GM19438 (cell line): ENCODE data around the gene ZMYM4.
"Not testable (repeated sequence)": the region's sequence is repeated elsewhere in the genome, so short reads cannot be mapped to it uniquely, and the experiment has no call there.

Experiments used
- ATAC-seq: cut with Tn5 transposase; IDR thresholded peaks from one replicate; pipeline ENCODE4 v1.9.1; 2021; ENCODE audit warnings: low read depth; ENCODE audit not compliant: unreplicated experiment

ZMYM4 gene

GRCh38 chr1:35268282-35269200, at the start of gene ZMYM4:
ZMYM4 (plus strand) TSS chr1:35268709; CDS start chr1:35269047, 338 bp downstream.
- peak; percentile 78 for ATAC-seq

GRCh38 chr1:35220976-35221375, 47.5 kb upstream of the ZMYM4 start:
- no peak for ATAC-seq

DNA sequence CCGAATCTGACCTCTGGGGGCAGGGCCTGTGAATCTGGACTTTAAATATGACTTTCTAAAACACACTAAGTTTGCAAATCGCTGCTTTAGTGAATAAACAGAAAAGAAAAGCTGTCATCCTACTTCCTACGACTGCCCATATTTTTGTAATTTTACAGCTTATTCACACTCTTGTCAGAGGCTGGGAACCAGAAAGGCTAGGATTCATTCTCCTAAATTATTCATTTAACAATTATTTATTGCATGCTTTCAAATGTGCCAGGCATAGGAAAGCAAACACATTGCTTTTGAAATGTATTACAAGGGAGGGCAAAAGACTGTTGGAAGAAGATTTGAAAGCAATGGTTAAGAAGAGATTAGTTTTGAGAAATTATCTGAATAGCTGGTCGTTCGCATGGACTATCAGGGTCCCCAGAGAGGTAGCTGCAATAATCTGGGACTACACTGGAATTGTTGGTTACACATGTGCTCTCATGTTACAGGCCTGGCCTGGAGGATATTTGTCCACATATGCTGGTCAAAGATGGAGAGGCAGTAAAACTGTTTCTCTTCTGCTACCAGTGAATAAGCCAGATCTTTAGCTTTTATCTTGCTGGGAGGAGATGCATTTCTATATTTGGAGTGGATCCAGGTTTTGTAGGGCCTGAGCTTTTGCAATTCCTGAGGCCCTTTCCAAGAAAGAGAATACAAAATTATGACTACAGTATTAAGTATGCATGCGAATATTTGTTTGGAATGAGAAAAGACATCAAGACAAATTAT, 46.0 kb upstream of the ZMYM4 start:
- no peak for ATAC-seq

DNA sequence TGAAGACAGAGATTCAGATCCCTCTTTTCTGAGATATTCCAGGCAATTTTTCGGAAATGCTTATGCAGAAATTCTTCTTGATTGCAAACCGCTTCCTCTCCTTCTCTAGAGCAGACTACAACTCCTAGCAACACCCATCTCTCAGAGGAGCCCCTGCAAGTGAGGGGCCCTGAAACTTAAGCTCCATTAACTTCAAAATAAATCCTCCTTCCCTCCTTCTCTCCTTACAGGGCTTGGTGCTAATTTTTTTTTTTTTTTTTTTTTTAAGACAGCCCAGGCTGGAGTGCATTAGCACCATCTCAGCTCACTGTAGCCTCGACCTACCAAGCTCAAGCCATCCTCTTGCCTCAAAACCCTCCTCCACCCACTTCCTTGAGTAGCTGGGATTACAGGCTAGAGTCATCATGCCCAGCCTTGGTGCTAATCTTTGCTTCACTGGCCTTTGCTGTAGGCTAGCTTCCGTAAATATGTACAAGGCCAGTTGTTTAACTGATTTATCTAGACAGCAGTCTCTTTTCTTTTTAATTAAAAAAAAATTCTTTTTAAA, 45.4 kb upstream of the ZMYM4 start:
- ATAC-seq, result no peak

DNA sequence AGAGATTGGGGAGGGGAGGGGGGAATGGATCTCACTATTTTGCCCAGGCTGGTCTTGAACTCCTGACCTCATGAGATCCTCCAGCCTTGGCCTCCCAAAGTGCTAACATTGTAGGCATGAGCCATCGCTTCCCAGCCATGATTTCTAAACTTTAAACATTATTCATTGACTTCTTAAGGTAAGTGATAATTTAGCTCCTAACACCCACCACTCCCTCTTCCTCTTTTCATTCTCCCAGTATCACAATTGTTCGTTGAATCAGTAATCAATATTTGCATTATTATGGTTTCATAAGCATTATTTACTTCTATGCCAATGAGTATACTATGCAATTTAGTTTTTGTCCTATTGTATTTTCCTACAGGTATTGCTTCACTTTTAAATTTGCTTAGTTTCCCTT, 42.0 kb upstream of the ZMYM4 start:
- no peak for ATAC-seq

DNA sequence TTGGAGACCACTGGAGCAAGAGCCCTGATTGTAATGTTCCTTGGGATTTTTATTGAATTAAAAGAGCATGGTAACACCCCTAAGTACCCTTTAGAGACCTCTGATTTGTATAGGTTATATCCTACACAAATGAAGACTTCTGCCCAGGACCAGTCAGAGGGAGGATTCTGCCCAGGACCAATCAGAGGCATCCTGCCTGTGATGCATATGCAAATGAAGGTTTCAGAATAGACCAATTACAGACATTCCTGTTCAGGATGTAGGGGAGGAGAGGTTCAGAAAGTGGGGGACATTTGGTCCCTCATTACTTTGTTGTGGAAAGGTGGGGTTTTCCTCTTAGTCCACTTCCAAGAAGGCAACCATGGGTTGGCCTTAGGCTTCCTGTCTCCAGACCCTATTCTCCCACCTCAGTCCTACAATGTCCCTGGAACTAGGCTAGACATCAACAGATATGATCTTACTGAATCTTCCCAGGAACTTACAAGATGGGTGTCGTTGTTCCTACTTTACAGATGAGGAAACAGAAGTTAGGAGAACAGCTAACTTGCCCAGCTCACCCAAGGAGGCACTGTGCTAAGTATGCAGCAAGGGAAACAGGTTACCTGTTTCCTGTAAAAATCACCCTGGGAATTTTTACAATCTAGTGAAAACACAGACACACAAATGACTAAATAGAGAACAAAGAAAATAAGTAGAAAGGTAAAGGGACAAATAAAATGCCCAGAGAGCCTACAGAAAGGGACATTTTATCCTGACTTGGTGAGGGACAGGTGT, 38.7 kb upstream of the ZMYM4 start:
- ATAC-seq, result no peak

GRCh38 chr1:35231287-35231686, 37.2 kb upstream of the ZMYM4 start:
- ATAC-seq, result no peak

DNA sequence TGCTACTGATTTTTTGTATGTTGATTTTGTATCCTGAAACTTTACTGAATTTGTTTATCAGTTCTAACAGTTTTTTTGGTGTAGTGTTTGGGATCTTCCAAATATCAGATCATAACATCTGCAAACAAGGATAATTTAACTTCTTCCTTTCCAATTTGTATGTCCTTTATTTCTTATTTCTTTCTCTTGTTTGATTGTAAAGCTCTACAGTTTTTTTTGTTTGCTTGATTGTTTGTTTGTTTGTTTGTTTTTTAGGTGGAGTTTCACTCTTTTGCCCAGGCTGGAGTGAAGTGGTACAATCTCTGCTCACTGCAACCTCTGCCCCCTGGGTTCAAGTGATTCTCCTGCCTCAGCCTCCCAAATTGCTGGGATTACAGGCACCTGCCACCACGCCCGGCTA, 31.7 kb upstream of the ZMYM4 start:
- not testable (repeated sequence) for ATAC-seq

DNA sequence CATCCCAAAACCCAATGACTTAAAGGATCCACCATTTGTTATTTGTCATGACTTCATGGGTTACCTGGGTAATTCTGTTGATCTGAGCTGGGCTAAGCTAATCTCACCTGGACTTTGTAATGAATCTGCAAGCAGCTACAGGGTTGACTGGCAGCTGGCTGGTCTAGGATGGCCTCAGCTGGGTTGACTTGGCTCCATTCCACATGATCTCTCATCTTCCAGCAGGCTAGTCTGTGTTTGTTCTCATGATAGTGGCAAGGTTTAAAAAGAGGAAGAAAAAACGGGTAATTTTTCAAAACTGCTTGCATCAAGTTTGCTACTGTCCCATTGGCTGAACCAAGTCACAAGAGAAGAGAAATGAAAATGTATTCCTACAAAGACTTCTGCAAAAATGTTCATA, 24.8 kb upstream of the ZMYM4 start:
- ATAC-seq, result no peak

DNA sequence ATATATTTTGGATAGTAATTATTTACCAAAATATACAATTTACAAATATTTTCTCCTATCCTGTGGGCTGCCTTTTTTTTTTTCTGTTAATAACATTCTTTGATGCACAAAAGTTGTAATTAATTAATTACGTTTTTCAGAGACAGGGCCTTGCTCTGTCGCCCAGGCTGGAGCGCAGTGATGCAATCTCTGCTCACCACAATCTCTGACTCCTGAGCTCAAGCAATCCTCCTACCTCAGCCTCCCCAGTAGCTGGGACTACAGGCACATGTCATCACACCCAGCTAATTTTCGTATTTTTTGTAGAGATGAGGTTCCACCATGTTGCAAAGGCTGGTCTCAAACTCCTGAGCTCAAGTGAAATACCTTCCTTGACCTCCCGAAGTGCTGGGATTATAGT, 21.3 kb upstream of the ZMYM4 start:
- ATAC-seq, result no peak

- ATAC-seq, result no peak
Measured at GRCh38 chr1:35253941-35254340, 14.6 kb upstream of the ZMYM4 start.

DNA sequence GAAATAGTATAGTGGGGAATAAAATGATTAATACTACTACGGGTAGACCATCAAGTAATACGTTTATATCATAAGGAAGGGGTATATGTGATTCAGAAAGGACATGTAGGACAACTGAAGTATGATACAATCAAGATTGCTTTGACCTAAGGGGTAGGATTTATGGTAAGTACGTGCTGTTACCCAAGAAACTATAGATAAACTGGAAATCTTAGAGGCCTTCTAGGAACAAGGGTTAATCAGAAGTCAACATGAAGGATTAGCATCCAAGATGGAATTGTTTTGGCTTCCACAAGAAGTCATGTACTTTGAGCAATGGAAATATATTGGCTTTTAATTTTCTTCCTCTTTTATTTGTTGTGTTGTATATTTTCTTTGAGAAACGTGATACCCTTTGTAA, 13.2 kb upstream of the ZMYM4 start:
- no peak for ATAC-seq

GRCh38 chr1:35259561-35259960, 8.9 kb upstream of the ZMYM4 start:
- ATAC-seq, result no peak

DNA sequence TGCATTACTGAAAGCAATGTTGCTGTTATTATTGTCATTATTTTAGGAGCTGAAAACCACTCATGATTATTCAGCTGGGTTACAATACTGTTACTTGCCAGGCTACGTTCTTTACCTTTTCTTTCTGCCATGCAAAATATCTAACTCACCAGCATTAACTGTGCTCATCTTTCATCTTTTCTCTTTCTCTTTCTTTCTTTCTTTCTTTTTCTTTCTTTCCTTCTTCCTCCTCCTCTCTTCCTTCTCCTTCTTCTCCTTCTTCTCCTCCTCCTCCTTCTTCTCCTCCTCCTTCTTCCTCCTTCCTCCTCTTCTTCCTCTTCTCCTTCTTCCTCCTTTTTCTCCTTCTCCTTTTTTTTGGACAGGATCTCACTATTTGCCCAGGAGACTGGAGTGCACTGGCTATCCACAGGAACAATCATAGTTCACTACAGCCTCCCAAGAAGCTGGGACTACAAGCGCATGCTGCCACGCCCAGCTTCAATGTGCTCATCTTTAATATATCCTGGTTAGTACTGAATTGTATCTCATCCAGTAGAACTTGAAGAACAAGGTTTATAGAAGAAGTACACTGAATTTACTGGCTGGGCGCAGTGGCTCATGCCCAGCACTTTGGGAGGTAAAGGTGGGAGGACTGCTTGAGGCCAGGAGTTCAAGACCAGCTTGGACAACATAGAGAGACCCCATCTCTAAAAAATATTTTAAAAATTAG, 6.9 kb upstream of the ZMYM4 start:
- no peak for ATAC-seq

- ATAC-seq, result no peak
Measured at GRCh38 chr1:35264035-35264434, 4.5 kb upstream of the ZMYM4 start.

- no peak for ATAC-seq
Measured at GRCh38 chr1:35264871-35265270, 3.6 kb upstream of the ZMYM4 start.

GRCh38 chr1:35266306-35266705, 2.2 kb upstream of the ZMYM4 start:
- no peak for ATAC-seq

DNA sequence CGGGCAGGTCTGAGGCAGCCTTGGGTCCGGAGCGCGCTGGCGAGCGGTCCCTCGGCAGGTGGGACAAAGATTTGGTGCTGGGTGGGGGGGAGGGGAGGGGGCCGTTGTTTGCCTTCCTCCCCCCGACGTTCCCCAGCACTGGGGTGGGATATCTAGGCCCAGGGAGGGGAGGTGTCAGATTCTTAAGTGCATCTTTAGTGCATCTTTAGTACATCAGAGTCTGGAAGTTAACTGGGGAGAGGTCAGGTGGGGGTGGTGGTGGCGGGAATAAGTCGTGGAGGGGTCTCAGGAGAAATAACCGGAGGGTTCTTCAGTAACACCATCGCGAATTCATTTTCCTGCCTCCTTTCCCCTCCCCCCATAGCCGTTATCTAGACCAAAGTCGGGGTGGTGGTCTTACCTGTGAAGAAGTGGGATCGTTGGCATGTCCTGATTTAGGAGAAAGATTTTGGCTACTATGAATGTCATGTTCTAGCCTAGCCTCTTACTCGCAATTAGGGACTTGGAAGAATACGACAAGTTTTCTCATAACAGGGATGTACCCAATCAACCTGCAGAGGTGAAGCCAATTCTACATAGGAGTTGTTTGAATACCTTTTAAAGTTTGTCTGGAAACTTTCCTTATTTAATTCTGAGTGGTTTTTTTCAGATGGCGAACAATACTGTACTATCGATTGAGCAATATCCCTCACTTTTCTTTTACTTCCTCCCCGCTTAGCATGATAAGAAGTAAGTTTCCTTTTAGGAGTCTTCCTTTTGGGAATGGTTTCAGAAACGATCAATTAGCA, 886 bp downstream of the ZMYM4 start:
- ATAC-seq, result no peak

- no peak for ATAC-seq
Measured at GRCh38 chr1:35269989-35270289, 1.4 kb downstream of the ZMYM4 start.

DNA sequence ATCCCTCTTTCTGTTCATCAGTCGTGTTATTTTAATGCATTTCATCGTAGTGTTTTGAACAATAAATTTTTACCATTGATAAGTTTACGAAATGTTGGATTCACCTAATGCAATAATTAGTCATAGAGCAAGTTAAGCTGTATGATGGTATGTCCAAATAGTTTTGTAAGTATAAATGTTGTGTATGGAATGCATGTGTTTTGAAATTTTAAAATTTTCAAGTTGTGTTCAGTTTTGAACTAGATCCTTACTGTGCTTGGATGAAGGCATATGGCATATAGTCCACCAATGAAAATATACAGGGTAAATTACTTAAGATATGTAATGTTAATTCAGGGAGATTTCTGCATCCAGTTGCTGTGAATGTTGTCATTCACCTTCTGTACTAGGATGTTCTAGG, 2.3 kb downstream of the ZMYM4 start:
- ATAC-seq, result no peak
